Muscle of arm (tissue), 12 donors: Measurements from ENCODE around the gene CMC2. TPM values are rescaled to one million over a fixed set of nuclear protein-coding genes. Genes with fewer than 3 reads are reported as not detected.
A peak's percentile ranks its signal among the peaks of the same experiment; 100 is the strongest.

ENCODE experiments used
- DNase-seq: peaks from one replicate; pipeline ENCODE4 v3.0.0-alpha.2; 2013
- polyA plus RNA-seq, 12 donors: library from polyadenylated mRNA; unstranded; fragments of 120-200 nt; gene quantifications; one replicate each; pipeline ENCODE4 v1.2.1, GENCODE V29; 2013; ENCODE audit not compliant: insufficient read length in 12 of 12

CMC2 gene
- polyA plus RNA-seq, 12 donors: 27.5 to 48.6 (median 36.1) TPM; not detected in 1

- DNase-seq: peak; percentile 91
Measured at GRCh38 chr16:80938004-80938878, 68.4 kb downstream of the CMC2 start.

- no peak for DNase-seq
Measured at GRCh38 chr16:80936410-80936809, 70.3 kb downstream of the CMC2 start.

GRCh38 chr16:80935691-80936090 lies 71.0 kb downstream of the CMC2 start:
- DNase-seq: no peak

- peak; percentile 58 for DNase-seq
Measured at GRCh38 chr16:80932708-80933095, 74.0 kb downstream of the CMC2 start.

GRCh38 chr16:80931801-80932707 lies 74.6 kb downstream of the CMC2 start:
- peak; percentile 84 for DNase-seq

GRCh38 chr16:80924372-80924978 lies 82.2 kb downstream of the CMC2 start:
- DNase-seq: no peak

- DNase-seq: no peak
Measured at GRCh38 chr16:80923356-80923755, 83.3 kb downstream of the CMC2 start.

Other genes with a start within 250 kb of the CMC2 start
- 1 to 10 TPM in 11 of 12 donors, not detected in 1; 2.0 to 4.4 (median 2.6) TPM for gene CDYL2, start 202.3 kb downstream of the CMC2 start, polyA plus RNA-seq
- gene CENPN, start 329 bp upstream of the CMC2 start, polyA plus RNA-seq: 10 to 100 TPM in 10 of 12 donors, 1 to 10 TPM in 1, not detected in 1; 8.0 to 22.4 (median 14.9) TPM
- 10 to 100 TPM in 11 of 12 donors, not detected in 1; 30.0 to 42.1 (median 36.2) TPM for gene ATMIN, start 29.0 kb upstream of the CMC2 start, polyA plus RNA-seq
- gene C16orf46, start 70.4 kb upstream of the CMC2 start, polyA plus RNA-seq: 1 to 10 TPM in 2 of 12 donors, under 1 TPM in 7, not detected in 3; 0.15 to 1.7 (median 0.66) TPM
- gene GCSH, start 89.5 kb upstream of the CMC2 start, polyA plus RNA-seq: 10 to 100 TPM in 11 of 12 donors, not detected in 1; 40.2 to 79.5 (median 65.9) TPM
- under 1 TPM in 3 of 12 donors, not detected in 9; 0.07 to 0.10 (median 0.08) TPM for gene BCO1, start 231.8 kb upstream of the CMC2 start, polyA plus RNA-seq